Cardiac ventricle fibroblast (primary cell): ENCODE results near the gene ALDH1L2. TPM values are rescaled to one million over a fixed set of nuclear protein-coding genes. Genes with fewer than 3 reads are reported as not detected.

Experiments
- total RNA-seq: library from RNA; depleted of rRNA; stranded (reverse); fragments of >200 nt; gene quantifications from 2 replicates; pipeline ENCODE4 v1.2.3, GENCODE V29; 2015

ALDH1L2 gene
- 53.7 and 54.4 TPM in 2 replicates for total RNA-seq

DNA sequence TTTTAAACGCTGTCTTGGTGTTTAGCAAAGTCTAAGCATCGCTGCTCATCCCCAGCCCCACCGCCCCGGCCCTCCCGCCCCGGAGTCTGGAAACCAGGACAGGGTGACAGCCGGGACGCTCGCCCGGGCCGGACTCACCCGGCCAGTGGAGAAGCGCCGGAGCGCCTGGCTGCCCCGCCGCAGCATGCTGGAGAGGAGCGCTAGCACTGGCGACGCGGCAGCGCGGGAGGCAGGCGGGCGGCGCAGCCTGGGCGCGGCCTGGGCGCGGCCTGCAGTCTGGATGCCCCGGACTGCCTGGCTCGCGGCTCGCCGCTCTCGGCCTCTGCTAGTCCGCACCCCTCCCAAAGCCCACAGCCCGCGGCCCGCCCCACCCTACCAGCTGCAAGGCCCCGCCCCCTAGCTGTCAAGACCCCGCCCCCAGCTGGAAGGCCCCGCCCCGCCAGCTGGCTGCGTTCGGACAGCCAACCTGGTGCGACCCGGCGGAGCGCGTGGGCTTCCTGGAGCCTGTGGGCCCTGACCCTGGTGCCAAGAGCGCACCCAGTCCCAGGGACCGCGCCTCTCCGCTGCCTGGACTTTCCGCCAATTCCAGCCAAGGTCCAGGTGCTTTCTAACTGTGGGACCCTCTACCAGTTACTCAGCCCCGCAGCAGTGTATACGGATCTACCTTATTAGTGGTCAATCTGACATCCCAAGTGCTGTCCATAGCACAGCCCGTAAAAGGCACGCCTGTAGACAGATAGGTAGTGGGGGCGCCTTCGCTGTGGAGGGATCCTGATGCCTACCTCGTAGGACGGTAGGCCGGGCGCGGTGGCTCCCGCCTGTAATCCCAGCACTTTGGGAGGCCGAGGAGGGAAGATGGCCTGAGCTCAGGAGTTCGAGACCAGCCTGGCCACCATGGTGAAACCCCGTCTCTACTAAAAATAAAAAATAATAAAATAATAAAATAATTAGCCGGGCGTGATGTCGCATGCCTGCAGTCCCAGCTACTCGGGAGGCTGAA lies at the start of gene ALDH1L2:
ALDH1L2 (minus strand) TSS at position 208 of the 1,000 bp plus-strand sequence; CDS start at position 186, 22 bp downstream.

DNA sequence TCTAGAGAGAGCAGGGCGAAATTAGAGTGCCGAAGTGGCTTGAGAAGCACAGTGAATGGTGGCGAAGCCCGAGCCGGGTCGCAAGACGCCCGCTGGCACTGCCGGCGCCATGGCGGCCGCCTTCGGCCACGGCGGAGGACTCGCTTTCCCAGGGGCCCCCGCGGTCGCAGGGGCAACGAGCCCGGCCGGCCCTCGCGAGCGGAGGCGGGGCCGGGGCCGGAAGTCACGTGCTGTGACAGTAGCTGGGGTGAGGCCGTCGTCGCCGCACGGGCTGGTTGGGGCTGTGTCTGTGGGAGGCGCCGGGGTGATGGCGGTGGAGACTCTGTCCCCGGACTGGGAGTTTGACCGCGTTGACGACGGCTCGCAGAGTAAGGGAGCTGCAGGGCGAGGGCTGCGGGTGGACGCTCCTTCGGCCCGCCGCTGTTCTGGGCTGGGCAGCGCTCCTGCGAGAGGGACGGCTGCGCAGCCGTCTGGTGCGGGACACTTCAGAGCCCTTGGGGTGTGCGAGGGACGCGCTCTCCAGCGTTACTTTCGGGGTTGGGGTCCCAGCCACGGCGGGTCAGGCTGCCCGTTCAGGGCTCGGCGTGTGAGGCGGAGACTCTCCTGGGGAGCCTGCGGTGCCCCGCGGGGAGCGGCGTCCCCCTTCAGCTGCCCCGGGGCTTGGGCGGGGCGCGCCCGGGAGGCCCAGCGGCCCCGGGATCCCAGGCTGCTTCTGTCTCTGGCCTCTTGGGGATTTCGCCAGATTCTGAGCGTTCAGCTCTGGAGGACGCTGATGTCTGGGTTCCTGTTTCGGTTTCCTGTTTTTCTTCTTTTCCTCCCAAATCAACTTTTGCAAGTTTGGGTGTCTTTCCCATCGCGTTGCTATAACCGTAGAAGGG lies 23.5 kb upstream of the ALDH1L2 start, which contains the start of gene WASHC4:
WASHC4 (plus strand) TSS at position 238 of the 878 bp plus-strand sequence; CDS start at position 308, 70 bp downstream.

DNA sequence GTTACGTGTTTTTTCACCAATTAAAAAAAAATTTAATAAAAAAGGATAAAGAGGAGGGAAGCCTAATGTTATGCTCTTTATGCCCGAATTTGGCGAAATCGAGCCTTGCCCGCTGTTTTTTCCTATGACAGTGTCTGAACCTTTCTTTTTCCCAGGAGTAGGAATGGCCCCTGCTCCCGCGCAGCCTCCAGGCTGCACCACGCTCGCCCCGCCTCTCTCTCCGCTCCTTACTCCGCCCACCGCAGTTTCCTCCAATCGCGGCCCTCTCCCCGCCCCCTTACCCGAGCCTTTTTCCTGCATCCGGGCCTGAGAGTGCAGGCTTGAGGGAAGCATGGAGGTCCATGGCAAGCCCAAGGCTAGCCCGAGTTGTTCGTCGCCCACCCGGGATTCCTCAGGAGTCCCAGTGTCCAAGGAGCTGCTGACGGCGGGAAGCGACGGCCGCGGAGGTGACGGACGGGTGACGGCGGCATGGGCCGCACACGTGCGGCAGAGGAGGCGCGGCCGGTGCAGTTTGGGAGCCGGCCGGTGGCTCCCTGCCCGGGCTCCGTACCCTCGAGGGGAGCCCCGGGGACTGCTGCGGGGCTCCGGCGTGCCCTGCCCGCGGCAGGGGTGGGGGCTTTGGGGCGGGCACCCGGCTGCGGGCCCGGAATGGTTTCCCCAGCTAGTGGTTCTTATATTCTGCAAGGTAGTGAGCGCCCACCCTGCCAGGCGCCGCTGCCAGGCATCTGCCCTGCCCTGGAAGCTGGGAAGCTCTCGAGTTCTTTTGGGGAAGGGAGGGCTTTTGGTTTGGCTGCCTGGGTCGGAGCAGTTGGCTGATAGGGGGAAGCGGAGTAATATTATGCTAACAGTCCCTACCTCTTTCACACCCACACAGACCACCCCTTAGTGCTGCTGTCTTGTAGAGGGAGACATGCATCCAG lies 98.0 kb downstream of the ALDH1L2 start, which contains the start of gene NOPCHAP1:
NOPCHAP1 (plus strand) TSS at position 295 of the 920 bp plus-strand sequence; CDS start at position 332, 37 bp downstream.

Other genes with a start within 250 kb of the ALDH1L2 start
- 50.0 and 68.8 TPM in 2 replicates for gene SLC41A2, start 126.2 kb downstream of the ALDH1L2 start, total RNA-seq
- 2.0 and 5.6 TPM in 2 replicates for gene NOPCHAP1, start 98.1 kb downstream of the ALDH1L2 start, total RNA-seq
- 25.4 and 32.6 TPM in 2 replicates for gene WASHC4, start 23.3 kb upstream of the ALDH1L2 start, total RNA-seq
- gene APPL2, start 151.7 kb upstream of the ALDH1L2 start, total RNA-seq, result 14.5 and 23.1 TPM in 2 replicates
- gene C12orf75, start 246.2 kb upstream of the ALDH1L2 start, total RNA-seq, result 1.8 and 3.4 TPM in 2 replicates